Fibroblast of lung (primary cell): ENCODE measurements around the gene PRCC. TPM values are rescaled to one million over a fixed set of nuclear protein-coding genes. Genes with fewer than 3 reads are reported as not detected.

ENCODE experiments used
- DNase-seq, 2 donors: peaks; one replicate each; pipeline versions ENCODE4 v3.0.0 to v3.0.0-alpha.2; 2010; ENCODE audit warnings: low read depth in 2 of 2
- H2AFZ ChIP-seq: 2 replicates; pipeline ENCODE4 v1.5.1; 2012; ENCODE audit warnings: low read length, control low read depth, inconsistent platforms
- H3K27ac ChIP-seq: 2 replicates; pipeline ENCODE4 v1.5.1; 2011; ENCODE audit warnings: low read length, control low read depth; ENCODE audit not compliant: insufficient read depth
- H3K27me3 ChIP-seq: 2 replicates; pipeline ENCODE4 v1.5.1; 2011; ENCODE audit warnings: mild to moderate bottlenecking, low read length; ENCODE audit not compliant: control insufficient read depth, insufficient read depth
- H3K36me3 ChIP-seq: 2 replicates; pipeline ENCODE4 v1.5.1; 2011; ENCODE audit warnings: low read length; ENCODE audit not compliant: control insufficient read depth, insufficient read depth
- H3K4me1 ChIP-seq: 2 replicates; pipeline ENCODE4 v1.5.1; 2011; ENCODE audit warnings: low read length; ENCODE audit not compliant: control insufficient read depth, insufficient read depth; ENCODE audit errors: extremely low read depth
- H3K4me2 ChIP-seq: 2 replicates; pipeline ENCODE4 v1.5.1; 2011; ENCODE audit warnings: low read length, control low read depth; ENCODE audit not compliant: insufficient read depth; ENCODE audit errors: extremely low read depth
- H3K4me3 ChIP-seq, 4 experiments: fragments of 200-600 bp in 1 of 4; sonication (generic) in 1 of 4; replicated peaks in 1 of 4; 2 replicates each; pipeline ENCODE4 v1.5.1; 2011 to 2016; ENCODE audit warnings: low read length in 4 of 4, low read depth in 3 of 4, mild to moderate bottlenecking in 3 of 4, control low read depth in 2 of 4, inconsistent platforms in 1 of 4, mixed read lengths in 1 of 4; ENCODE audit not compliant: insufficient read depth in 1 of 4; ENCODE audit errors: control extremely low read depth in 1 of 4
- H3K79me2 ChIP-seq: 2 replicates; pipeline ENCODE4 v1.5.1; 2012; ENCODE audit warnings: mild to moderate bottlenecking, low read length, inconsistent platforms; ENCODE audit not compliant: control insufficient read depth, insufficient read depth
- H3K9ac ChIP-seq: 2 replicates; pipeline ENCODE4 v1.5.1; 2011; ENCODE audit warnings: mild to moderate bottlenecking, low read length, control low read depth; ENCODE audit not compliant: insufficient read depth
- H3K9me3 ChIP-seq: 2 replicates; pipeline ENCODE4 v1.5.1; 2012; ENCODE audit warnings: low read depth, low read length; ENCODE audit not compliant: control insufficient read depth, insufficient read depth
- H4K20me1 ChIP-seq: 2 replicates; pipeline ENCODE4 v1.5.1; 2011; ENCODE audit warnings: low read length; ENCODE audit not compliant: control insufficient read depth, insufficient read depth; ENCODE audit errors: extremely low read depth
- EZH2 ChIP-seq: IDR thresholded peaks from 2 replicates; pipeline ENCODE4 v1.5.1; 2012; ENCODE audit warnings: low read length, control low read depth, mild to moderate bottlenecking; ENCODE audit errors: missing control alignments
- polyA plus RNA-seq, 2 donors: library from polyadenylated mRNA; depleted of rRNA in 1 of 2; stranded (reverse) in 1 of 2; unstranded in 1 of 2; fragments of >200 nt; gene quantifications; 2 replicates each; pipeline ENCODE4 v1.2.1, GENCODE V29; 2011 to 2012; ENCODE audit warnings: missing spikeins in 1 of 2
- total RNA-seq: library from RNA; depleted of rRNA; stranded (reverse); fragments of >200 nt; gene quantifications from 2 replicates; pipeline ENCODE4 v1.2.1, GENCODE V29; 2014
- TF ChIP-seq, protein P1 (sequence below), 2 donors: IDR thresholded peaks in 1 of 2; conservative IDR thresholded peaks in 1 of 2; 1 replicate in 1 of 2; 2 replicates in 1 of 2; pipeline ENCODE4 v1.5.1; 2011 to 2012; ENCODE audit warnings: low read length in 2 of 2, control low read depth in 1 of 2, inconsistent platforms in 1 of 2, low read depth in 1 of 2, mild to moderate bottlenecking in 1 of 2

PRCC gene
- total and polyA plus RNA-seq, 2 donors (not counting 1 experiment from before 2014, with no cell fraction given): 13.2 to 52.0 TPM

DNA sequence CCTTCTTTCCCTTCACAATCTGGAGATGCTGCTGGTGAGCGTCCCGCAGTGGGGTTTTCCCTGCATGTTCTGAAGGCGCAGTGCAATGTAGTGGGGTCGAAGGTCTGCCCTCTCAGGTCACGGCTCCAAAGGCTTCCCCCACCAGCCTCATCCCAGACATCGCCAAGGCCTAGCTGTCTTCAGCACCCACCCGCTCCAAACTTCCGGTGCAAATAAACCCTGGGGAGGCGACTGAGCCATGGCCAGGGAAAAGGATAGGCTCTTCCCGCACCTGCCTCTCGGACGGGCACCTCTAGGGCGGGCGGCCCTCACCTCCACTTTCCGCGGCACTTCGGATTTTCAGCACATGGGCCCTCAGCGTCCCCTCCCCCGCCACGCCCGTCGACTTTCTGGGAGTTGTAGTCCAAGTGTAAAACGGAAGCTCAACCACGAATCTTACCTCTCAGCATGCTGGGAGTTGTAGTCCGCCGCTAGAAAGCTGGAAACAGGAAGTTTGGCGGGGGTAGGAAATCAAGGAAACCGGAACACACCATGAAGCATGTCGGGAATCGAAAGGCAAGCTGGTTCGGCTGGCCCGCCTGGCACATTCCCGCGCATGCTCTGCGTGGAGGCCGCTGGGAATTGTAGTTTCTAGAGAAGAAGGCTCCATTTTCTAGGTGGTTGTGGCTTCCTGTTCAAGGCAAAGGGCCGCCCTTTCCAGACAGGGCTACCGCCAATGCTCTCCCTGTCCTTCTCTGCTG, 26.4 kb upstream of the PRCC start, which contains the start of gene MRPL24:
TSS of gene MRPL24 (minus strand) at position 348 of the 740 bp plus-strand sequence. CDS start 2,384 bp downstream, outside the sequence.
- no peak for TF ChIP-seq EZH2
- TF ChIP-seq, protein P1, sequence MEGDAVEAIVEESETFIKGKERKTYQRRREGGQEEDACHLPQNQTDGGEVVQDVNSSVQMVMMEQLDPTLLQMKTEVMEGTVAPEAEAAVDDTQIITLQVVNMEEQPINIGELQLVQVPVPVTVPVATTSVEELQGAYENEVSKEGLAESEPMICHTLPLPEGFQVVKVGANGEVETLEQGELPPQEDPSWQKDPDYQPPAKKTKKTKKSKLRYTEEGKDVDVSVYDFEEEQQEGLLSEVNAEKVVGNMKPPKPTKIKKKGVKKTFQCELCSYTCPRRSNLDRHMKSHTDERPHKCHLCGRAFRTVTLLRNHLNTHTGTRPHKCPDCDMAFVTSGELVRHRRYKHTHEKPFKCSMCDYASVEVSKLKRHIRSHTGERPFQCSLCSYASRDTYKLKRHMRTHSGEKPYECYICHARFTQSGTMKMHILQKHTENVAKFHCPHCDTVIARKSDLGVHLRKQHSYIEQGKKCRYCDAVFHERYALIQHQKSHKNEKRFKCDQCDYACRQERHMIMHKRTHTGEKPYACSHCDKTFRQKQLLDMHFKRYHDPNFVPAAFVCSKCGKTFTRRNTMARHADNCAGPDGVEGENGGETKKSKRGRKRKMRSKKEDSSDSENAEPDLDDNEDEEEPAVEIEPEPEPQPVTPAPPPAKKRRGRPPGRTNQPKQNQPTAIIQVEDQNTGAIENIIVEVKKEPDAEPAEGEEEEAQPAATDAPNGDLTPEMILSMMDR (conservative IDR thresholded peaks at IDR 0.05 in 1 of 2, IDR thresholded peaks at IDR 0.05 in 1 of 2; ENCODE audit: low read depth in 1 of 2, low read length in 2 of 2): no peak
- peak within 1 kb of the TSS; percentile 79 to 98 (median 96) for H3K4me3 ChIP-seq
- peaks cover 8% of the 10 kb centered on the region for H3K4me1 ChIP-seq
- DNase-seq: peak; percentile 99 to 100
- peak within 1 kb of the TSS; percentile 100 for H3K4me2 ChIP-seq
- H3K27ac ChIP-seq: peak within 1 kb of the TSS; percentile 80
- H3K27me3 ChIP-seq: no peaks in the 10 kb centered on the region
- no peaks in the 10 kb centered on the region for H4K20me1 ChIP-seq
- H3K36me3 ChIP-seq: peaks cover 24% of the 10 kb centered on the region
- H3K9ac ChIP-seq: peak within 1 kb of the TSS; percentile 73
- no peaks in the 10 kb centered on the region for H3K9me3 ChIP-seq
- peak within 1 kb of the TSS; percentile 74 for H2AFZ ChIP-seq
- H3K79me2 ChIP-seq: peaks cover 34% of the 10 kb centered on the region

DNA sequence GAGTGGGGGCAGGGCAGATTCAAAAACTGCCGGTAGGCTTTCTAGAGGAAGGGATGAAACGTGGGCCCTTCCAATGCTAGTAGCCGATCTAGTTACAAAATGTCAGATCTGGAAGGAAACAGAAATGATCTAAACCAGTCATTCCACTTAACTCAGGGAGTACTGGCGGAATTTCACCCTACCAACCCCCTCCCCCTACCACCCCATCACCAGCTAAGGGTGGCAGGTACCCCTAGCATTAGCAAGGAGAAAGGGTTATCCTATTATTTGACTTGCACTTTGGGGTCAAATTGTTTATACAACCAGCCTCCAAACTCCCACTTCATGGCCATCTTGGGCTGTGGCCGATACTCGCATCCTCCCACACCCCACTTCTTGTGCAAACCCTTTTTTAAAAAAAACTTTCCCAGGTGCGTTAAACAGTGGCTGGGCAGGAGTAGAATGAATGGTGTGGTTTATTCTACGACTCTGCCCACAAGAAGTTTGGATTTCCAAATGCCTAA, 25.8 kb upstream of the PRCC start:
- Histone ChIP-seq H3K27me3 (no peaks in the 10 kb centered on the region), H3K4me3 (peak overlapping the region in 2 of 4 experiments; percentile 14 to 25), H4K20me1 (no peaks in the 10 kb centered on the region), H3K4me2 (peak overlapping the region; percentile 28), H3K36me3 (peaks cover 24% of the 10 kb centered on the region), H2AFZ (peak overlapping the region; percentile 24), H3K9me3 (no peaks in the 10 kb centered on the region), H3K79me2 (peaks cover 41% of the 10 kb centered on the region), H3K9ac (no peak overlapping the region), H3K4me1 (peaks cover 14% of the 10 kb centered on the region), H3K27ac (peak overlapping the region; percentile 46)
- TF ChIP-seq EZH2: no peak
- TF ChIP-seq, protein P1 (conservative IDR thresholded peaks at IDR 0.05 in 1 of 2, IDR thresholded peaks at IDR 0.05 in 1 of 2; ENCODE audit: low read depth in 1 of 2, low read length in 2 of 2): no peak
- DNase-seq: no peak

DNA sequence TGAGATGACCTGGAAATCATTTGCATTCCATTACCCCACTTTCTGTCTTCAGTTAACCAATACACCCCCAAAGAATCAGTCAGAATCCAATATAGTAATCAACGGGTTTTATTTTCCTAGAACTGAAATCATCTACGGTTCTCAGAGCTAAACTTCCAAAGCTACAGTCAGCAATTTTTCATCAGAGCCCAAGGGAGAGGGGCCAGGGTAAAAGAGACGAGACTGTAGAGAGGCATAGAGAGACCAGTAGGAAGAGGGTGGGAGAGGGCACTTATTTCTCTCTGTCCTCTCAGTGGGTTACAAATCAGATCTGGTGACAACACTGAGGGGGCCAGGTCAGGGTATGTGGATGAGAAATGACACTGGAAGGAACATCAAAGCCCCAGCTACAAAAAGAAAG, 25.3 kb upstream of the PRCC start:
- Histone ChIP-seq H4K20me1 (no peaks in the 10 kb centered on the region), H2AFZ (no peak overlapping the region), H3K4me1 (peaks cover 16% of the 10 kb centered on the region), H3K4me3 (no peak overlapping the region), H3K9me3 (no peaks in the 10 kb centered on the region), H3K27ac (peak overlapping the region; percentile 29), H3K79me2 (peaks cover 44% of the 10 kb centered on the region), H3K9ac (no peak overlapping the region), H3K4me2 (no peak overlapping the region), H3K27me3 (no peaks in the 10 kb centered on the region), H3K36me3 (peaks cover 24% of the 10 kb centered on the region)
- TF ChIP-seq EZH2: no peak
- TF ChIP-seq, protein P1 (conservative IDR thresholded peaks at IDR 0.05 in 1 of 2, IDR thresholded peaks at IDR 0.05 in 1 of 2; ENCODE audit: low read depth in 1 of 2, low read length in 2 of 2): no peak
- no peak for DNase-seq
